HCT116 (cell line): ENCODE results near the gene CADPS. TPM values are rescaled to one million over a fixed set of nuclear protein-coding genes. Genes with fewer than 3 reads are reported as not detected.

Source experiments
- ATAC-seq: fragments of 200-7000 bp; cut with Tn5 transposase; 2 replicates; pipeline ENCODE4 v1.9.1; 2020; ENCODE audit warnings: mild to moderate bottlenecking, moderate library complexity
- BruUV-seq: library from RNA; stranded (reverse); fragments of 400-500 nt; replicated peaks from 2 replicates; lab custom pipeline; 2021; lab: Mats Ljungman, UMichigan
- CTCF ChIA-PET: fragments of 300-600 bp; sonication (Branson Sonifier 250); formaldehyde crosslinking; loops from one replicate; lab custom pipeline; 2021; ENCODE audit warnings: antibody characterized with exemption; lab: Charles Lee
- POLR2A ChIA-PET: fragments of 300-600, 350-600 bp; sonication (Branson Sonifier 250); formaldehyde crosslinking; loops from one replicate; lab custom pipeline; 2021; ENCODE audit warnings: antibody characterized with exemption; lab: Charles Lee
- RAD21 ChIA-PET, 2 experiments: fragments of 300-600 bp; sonication (Branson Sonifier 250); formaldehyde crosslinking; loops; one replicate each; lab custom pipeline; 2023; ENCODE audit warnings: low total read pairs in 2 of 2; ENCODE audit not compliant: uncharacterized antibody in 2 of 2, unreplicated experiment in 2 of 2, low non-redundant PET in 1 of 2; lab: Charles Lee
- DNase-seq: peaks from one replicate; pipeline ENCODE4 v3.0.0-alpha.2; 2010; ENCODE audit warnings: low read depth, low spot score
- H2AFZ ChIP-seq: fragments of 200-600 bp; shearing (Covaris generic), sonication (generic); 2 replicates; pipeline ENCODE4 v1.6.1; 2017; ENCODE audit warnings: low read depth, mixed run types, mixed read lengths, antibody characterized with exemption, low read length; ENCODE audit not compliant: poor library complexity, severe bottlenecking
- H3K27ac ChIP-seq: 2 replicates; pipeline ENCODE4 v1.5.1; 2012; ENCODE audit warnings: low read depth, low read length
- H3K27me3 ChIP-seq: fragments of 200-600 bp; sonication (generic); 2 replicates; pipeline ENCODE4 v1.6.1; 2016; ENCODE audit warnings: mixed run types, low read length, mixed read lengths; ENCODE audit not compliant: insufficient read depth
- H3K36me3 ChIP-seq, 2 experiments: fragments of 200-500 bp in 1 of 2; fragments of 200-600 bp in 1 of 2; sonication (Bioruptor generic) in 1 of 2; sonication (generic) in 1 of 2; 2 replicates each; pipeline versions ENCODE4 v1.5.1 to v1.6.1; 2014 to 2016; ENCODE audit warnings: low read length in 2 of 2, inconsistent platforms in 1 of 2, mixed read lengths in 1 of 2, mixed run types in 1 of 2; ENCODE audit not compliant: insufficient read depth in 2 of 2, control insufficient read depth in 1 of 2
- H3K4me1 ChIP-seq, 2 experiments: fragments of 200-600 bp in 1 of 2; sonication (generic) in 1 of 2; 2 replicates each; pipeline versions ENCODE4 v1.5.1 to v1.6.1; 2012 to 2017; ENCODE audit warnings: low read length in 2 of 2, inconsistent platforms in 1 of 2, mild to moderate bottlenecking in 1 of 2, mixed read lengths in 1 of 2, mixed run types in 1 of 2, moderate library complexity in 1 of 2; ENCODE audit not compliant: insufficient read depth in 2 of 2, control insufficient read depth in 1 of 2
- H3K4me2 ChIP-seq: fragments of 200-600 bp; sonication (generic); 2 replicates; pipeline ENCODE4 v1.6.1; 2017; ENCODE audit warnings: mixed run types, low read length, mixed read lengths
- H3K4me3 ChIP-seq, 2 experiments: fragments of 200-600 bp in 1 of 2; sonication (generic) in 1 of 2; replicated peaks in 1 of 2; 2 replicates each; pipeline ENCODE4 v1.5.1; 2011 to 2016; ENCODE audit warnings: low read length in 2 of 2, control low read depth in 1 of 2, low read depth in 1 of 2, mild to moderate bottlenecking in 1 of 2, mixed read lengths in 1 of 2, mixed run types in 1 of 2
- H3K79me2 ChIP-seq: fragments of 200-600 bp; sonication (generic); 2 replicates; pipeline ENCODE4 v1.6.1; 2017; ENCODE audit warnings: mild to moderate bottlenecking, mixed run types, low read length, moderate library complexity, mixed read lengths; ENCODE audit not compliant: insufficient read depth
- H3K9ac ChIP-seq: fragments of 200-600 bp; sonication (generic); 2 replicates; pipeline ENCODE4 v1.6.1; 2016; ENCODE audit warnings: low read length, mixed read lengths
- H3K9me2 ChIP-seq: fragments of 200-600 bp; sonication (generic), shearing (Covaris generic); 2 replicates; pipeline ENCODE4 v1.6.1; 2017; ENCODE audit warnings: mixed run types, mild to moderate bottlenecking, moderate library complexity; ENCODE audit not compliant: insufficient read depth
- H3K9me3 ChIP-seq, 2 experiments: fragments of 200-500 bp in 1 of 2; fragments of 200-600 bp in 1 of 2; sonication (Bioruptor generic) in 1 of 2; sonication (generic) in 1 of 2; 2 replicates each; pipeline ENCODE4 v1.6.1; 2014 to 2017; ENCODE audit warnings: low read length in 2 of 2, mixed read lengths in 2 of 2, inconsistent platforms in 1 of 2, low read depth in 1 of 2, mild to moderate bottlenecking in 1 of 2, mixed run types in 1 of 2, moderate library complexity in 1 of 2; ENCODE audit not compliant: control insufficient read depth in 1 of 2, insufficient read depth in 1 of 2
- H4K20me1 ChIP-seq: fragments of 200-600 bp; sonication (generic), shearing (Covaris generic); 2 replicates; pipeline ENCODE4 v1.6.1; 2017; ENCODE audit warnings: mixed run types, mild to moderate bottlenecking, moderate library complexity; ENCODE audit not compliant: insufficient read depth
- CBX3 ChIP-seq: IDR thresholded peaks from 2 replicates; pipeline ENCODE4 v1.6.1; 2012; ENCODE audit warnings: low read depth
- CEBPB ChIP-seq: IDR thresholded peaks from 2 replicates; pipeline ENCODE4 v1.6.1; 2012; ENCODE audit warnings: low read depth
- EGR1 ChIP-seq: IDR thresholded peaks from 2 replicates; pipeline ENCODE4 v1.6.1; 2012; ENCODE audit warnings: low read depth
- EZH2 ChIP-seq: fragments of 200-600 bp; sonication (generic); IDR thresholded peaks from 2 replicates; pipeline ENCODE4 v1.6.1; 2017; ENCODE audit warnings: antibody characterized with exemption, mixed run types
- JUND ChIP-seq: IDR thresholded peaks from 2 replicates; pipeline ENCODE4 v1.6.1; 2012
- MAX ChIP-seq: IDR thresholded peaks from 2 replicates; pipeline ENCODE4 v1.6.1; 2012
- POLR2A ChIP-seq: IDR thresholded peaks from 2 replicates; pipeline ENCODE4 v1.7.0; 2011; ENCODE audit warnings: borderline replicate concordance; ENCODE audit not compliant: insufficient read depth, insufficient read length; ENCODE audit errors: extremely low read depth
- RAD21 ChIP-seq: IDR thresholded peaks from 2 replicates; pipeline ENCODE4 v1.6.1; 2012; ENCODE audit warnings: low read depth, mild to moderate bottlenecking
- REST ChIP-seq: IDR thresholded peaks from 2 replicates; pipeline ENCODE4 v1.6.1; 2012; ENCODE audit warnings: low read depth
- SIN3A ChIP-seq: IDR thresholded peaks from 2 replicates; pipeline ENCODE4 v1.6.1; 2012; ENCODE audit warnings: low read depth
- SP1 ChIP-seq: IDR thresholded peaks from 2 replicates; pipeline ENCODE4 v1.6.1; 2012; ENCODE audit warnings: low read depth
- SRF ChIP-seq: IDR thresholded peaks from 2 replicates; pipeline ENCODE4 v1.6.1; 2012; ENCODE audit warnings: low read depth
- YY1 ChIP-seq: IDR thresholded peaks from 2 replicates; pipeline ENCODE4 v1.6.1; 2011; ENCODE audit warnings: low read length, low read depth, moderate library complexity, mild to moderate bottlenecking; ENCODE audit not compliant: insufficient replicate concordance; ENCODE audit errors: extremely low read depth
- ZFX ChIP-seq: fragments of 450-650 bp; IDR thresholded peaks from 2 replicates; pipeline ENCODE4 v1.6.1; 2017
- ZNF274 ChIP-seq: fragments of 200-500 bp; sonication (Bioruptor generic); IDR thresholded peaks from 2 replicates; pipeline ENCODE4 v1.6.1; 2014; ENCODE audit warnings: mild to moderate bottlenecking, low read depth, low read length, inconsistent platforms
- intact Hi-C: fragments of 100-400 bp; cut with micrococcal nuclease; formaldehyde crosslinking; loops from 2 replicates; pipeline ENCODE4 v1.10.0; 2022
- total RNA-seq: library from RNA; stranded (reverse); gene quantifications from one replicate; pipeline ENCODE4 v1.2.1, GENCODE V29; 2021; ENCODE audit not compliant: unreplicated experiment

Gene CADPS
- total RNA-seq, 1 experiment from 2014 or later = not detected

GRCh38 chr3:62873451-62873760, 1.8 kb downstream of the CADPS start:
- Histone ChIP-seq H3K9me2 (no peaks in the 10 kb centered on the region), H3K4me3 (no peak overlapping the region), H3K27ac (no peak overlapping the region), H2AFZ (no peak overlapping the region), H3K4me2 (no peak overlapping the region), H3K36me3 (no peaks in the 10 kb centered on the region), H3K9ac (no peak overlapping the region), H3K4me1 (no peaks in the 10 kb centered on the region), H3K79me2 (no peaks in the 10 kb centered on the region), H3K9me3 (no peaks in the 10 kb centered on the region), H3K27me3 (no peaks in the 10 kb centered on the region), H4K20me1 (no peaks in the 10 kb centered on the region)
- CTCF ChIA-PET = no interaction called here
- no TSS peak for BruUV-seq
- no peak for ATAC-seq
- intact Hi-C loops = loop anchor here (10.0 kb wide), 1 partner anchor 321 kb away; no protein-coding TSS in a partner anchor
- POLR2A ChIA-PET = no interaction called here
- DNase-seq = no peak
- TF ChIP-seq EZH2 = no peak
- no peak for TF ChIP-seq RAD21
- no peak for TF ChIP-seq REST
- TF ChIP-seq ZFX = no peak
- no peak for TF ChIP-seq ZNF274
- no peak for TF ChIP-seq JUND
- TF ChIP-seq YY1 = no peak
- no peak for TF ChIP-seq CBX3
- TF ChIP-seq EGR1 = no peak
- no peak for TF ChIP-seq CEBPB
- TF ChIP-seq SIN3A = no peak
- TF ChIP-seq POLR2A = no peak
- no peak for TF ChIP-seq SP1
- no peak for TF ChIP-seq SRF
- no peak for TF ChIP-seq MAX
- RAD21 ChIA-PET = interaction anchor here in 1 of 2 experiments (0.7 kb wide), 1 partner anchor 376 kb away, joined by 4 read pairs; no protein-coding TSS in a partner anchor
